HG02623 (cell line): ENCODE results near the gene ROPN1B.

Experiments used
- ATAC-seq: cut with Tn5 transposase; IDR thresholded peaks from one replicate; pipeline ENCODE4 v1.9.1; 2021; ENCODE audit warnings: moderate library complexity; ENCODE audit not compliant: unreplicated experiment

Gene ROPN1B

DNA sequence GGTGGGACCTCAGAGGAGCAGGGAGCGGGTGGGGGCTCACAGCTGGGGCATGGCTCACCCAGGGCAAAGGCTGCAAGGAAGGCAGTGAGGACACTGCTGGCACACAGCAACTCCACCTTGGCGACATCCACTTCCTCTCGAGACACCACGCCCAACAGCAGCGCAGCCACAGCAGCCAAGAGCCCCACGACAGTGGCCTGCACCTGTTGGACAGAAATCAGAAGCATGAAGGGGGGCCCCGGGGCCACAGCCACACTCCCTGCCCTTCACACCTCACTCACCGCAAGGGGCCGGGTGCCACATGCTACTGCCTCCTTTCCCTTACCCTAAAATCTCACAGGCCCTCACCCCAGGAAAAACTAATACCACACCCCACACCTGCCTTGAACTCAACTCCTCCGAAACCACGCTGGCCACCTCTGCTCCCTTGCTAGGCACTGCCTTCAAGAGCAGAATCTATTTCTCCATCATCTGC lies 57.3 kb downstream of the ROPN1B start:
- ATAC-seq: no peak

- no peak for ATAC-seq
Observed at GRCh38 chr3:126026761-126027160, 57.8 kb downstream of the ROPN1B start.

- no peak for ATAC-seq
Observed at GRCh38 chr3:126028096-126028495, 59.1 kb downstream of the ROPN1B start.

DNA sequence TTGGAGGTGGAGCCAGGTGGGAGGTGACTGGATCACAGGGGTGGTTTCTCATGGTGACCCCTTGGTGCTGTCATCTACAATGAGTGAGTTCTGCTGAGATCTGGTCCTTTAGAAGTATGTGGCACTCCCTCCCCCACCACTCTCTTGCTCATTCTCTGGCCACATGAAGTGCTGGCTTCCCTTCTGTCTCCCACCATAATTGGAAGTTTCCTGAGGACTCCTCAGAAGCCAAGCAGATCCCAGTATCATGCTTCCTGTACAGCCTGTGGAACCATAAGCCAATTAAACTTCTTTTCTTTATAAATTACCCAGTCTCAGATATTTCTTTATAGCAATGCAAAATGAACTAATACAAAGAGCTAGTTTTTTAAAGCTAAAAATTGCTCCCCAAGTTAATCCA lies 60.3 kb downstream of the ROPN1B start:
- no peak for ATAC-seq

DNA sequence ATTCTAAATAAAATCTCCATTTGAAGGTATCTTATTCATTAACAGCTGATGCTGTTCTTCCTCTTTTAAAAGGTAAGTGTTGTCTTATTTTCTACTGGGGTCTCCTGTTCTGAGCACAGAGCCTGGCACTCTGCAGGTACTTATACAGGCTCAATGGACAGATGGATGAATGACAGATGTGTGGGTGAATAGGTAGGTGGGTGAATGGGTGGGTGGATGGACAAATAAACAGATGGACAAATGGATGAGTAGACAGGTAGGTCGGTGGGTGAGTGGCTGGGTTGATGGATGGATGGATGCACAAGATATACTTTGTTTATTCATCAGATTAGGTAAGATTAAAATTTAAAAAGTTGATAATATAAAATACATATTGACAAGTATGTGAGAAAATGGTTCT lies 61.5 kb downstream of the ROPN1B start:
- ATAC-seq: no peak

DNA sequence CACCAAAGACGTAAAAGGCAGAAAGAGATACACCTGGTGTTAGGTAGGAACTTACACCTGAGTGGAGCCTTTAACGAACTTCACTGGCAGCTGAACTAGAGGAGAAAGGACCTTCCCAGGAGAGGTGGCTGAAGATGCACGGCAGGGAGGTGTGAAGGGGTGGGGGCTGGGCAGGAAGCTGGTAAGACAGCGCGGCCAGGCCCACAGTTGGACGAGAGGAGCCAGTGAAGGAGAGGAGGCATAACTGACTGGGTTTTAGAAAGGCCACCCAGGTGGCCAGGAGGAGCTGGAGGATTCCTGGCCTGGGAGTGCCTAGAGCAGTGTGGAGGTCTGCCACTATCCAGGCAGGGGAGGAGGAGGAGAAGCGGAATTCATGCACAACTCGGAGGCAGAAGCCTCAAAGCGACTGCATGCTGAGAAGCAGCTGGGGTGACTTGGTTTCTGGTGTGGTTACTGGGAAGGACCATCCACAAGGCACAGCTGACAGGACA lies 63.0 kb downstream of the ROPN1B start:
- ATAC-seq: no peak
